ENCODE data around the gene HDHD5.

HDHD5 gene

DNA sequence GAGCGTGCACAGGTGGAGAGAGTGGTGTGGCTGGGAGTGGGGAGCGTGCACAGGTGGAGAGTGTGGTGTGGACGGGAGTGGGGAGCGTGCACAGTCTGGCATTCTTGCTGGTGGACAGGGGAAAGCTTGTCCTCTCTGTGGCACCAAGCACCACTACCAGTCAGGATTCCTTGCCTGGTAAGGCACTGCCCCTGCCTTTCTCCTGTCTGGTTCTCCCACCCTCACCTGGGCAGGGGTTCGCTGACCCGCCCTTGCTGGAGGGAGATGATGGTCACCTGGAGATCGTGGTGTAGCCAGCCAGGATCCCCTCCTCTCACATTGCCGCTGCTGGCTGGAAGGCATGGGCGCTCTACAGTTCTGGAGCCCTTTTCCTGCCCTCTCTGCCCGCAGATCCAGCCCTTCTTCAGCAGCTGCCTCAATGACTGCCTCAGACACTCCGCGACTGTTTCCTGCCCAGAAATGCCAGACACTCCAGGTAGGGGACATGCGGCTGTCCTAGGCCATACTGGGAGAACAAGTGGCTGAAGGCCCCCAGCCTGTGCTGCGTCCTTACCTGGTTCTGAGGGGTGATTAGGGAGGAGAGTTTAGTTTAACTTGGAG lies 54.6 kb downstream of the HDHD5 start:
- DNase-seq = no peak

GRCh38 chr22:17103351-17103750 lies 55.7 kb downstream of the HDHD5 start:
- DNase-seq = no peak

DNA sequence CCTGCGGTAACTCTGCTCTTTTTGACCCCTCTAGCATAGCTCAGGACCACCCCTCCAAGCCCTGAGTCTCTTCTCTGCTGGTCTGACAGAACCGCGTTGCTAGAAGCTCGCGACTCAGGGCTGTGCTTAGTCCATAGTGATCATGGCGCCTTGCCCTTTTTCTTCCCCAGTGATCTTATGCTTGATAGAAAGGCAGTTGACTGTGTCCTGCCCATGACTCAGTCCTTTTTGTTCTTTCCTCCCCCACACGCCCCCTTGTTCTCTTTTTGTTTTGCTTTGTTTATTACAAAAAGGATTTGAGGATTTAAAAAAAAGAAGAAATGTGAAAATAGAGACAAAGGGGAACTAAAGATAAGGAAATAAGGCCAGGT lies 56.8 kb downstream of the HDHD5 start:
- DNase-seq = no peak

DNA sequence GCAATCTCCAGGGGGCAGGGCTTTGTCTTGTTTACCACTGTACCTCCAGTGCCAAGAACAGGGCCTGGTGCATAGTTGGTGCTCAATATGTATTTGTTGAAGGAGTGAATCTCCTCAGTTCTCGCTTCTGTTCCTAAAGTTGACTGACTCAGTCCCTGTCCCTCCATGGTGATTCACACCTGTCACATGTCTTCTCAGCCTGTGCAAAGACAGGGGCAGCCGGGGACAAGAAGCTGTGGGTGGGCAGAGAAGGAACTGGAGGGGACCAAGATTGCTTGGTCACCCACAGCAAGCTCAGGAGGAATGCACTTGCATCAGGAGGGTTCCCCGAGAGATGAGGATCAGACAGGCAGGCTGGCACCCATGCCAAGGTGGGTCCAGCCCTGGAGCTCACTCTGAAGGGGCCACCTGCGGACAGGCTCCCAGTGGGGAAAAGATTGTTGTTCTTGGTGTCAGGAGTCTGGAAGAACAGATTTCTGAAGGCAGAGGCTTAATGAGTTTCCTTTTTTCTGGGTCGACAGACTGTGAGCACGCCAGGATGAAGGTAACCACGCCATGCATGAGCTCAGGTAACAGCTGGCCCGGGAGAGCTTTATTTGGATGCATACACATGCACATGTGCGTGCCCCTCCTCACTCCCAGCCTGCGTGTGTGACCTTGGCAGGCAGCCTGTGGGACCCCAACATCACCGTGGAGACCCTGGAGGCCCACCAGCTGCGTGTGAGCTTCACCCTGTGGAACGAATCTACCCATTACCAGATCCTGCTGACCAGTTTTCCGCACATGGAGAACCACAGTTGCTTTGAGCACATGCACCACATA lies 57.4 kb downstream of the HDHD5 start:
- DNase-seq = no peak

- no peak for DNase-seq
Observed at GRCh38 chr22:17100621-17101020, 58.5 kb downstream of the HDHD5 start.

- DNase-seq = no peak
Observed at GRCh38 chr22:17098379-17098819, 60.7 kb downstream of the HDHD5 start.

GRCh38 chr22:17097701-17098100 lies 61.4 kb downstream of the HDHD5 start:
- DNase-seq = no peak

GRCh38 chr22:17097062-17097461 lies 62.0 kb downstream of the HDHD5 start:
- no peak for DNase-seq

DNA sequence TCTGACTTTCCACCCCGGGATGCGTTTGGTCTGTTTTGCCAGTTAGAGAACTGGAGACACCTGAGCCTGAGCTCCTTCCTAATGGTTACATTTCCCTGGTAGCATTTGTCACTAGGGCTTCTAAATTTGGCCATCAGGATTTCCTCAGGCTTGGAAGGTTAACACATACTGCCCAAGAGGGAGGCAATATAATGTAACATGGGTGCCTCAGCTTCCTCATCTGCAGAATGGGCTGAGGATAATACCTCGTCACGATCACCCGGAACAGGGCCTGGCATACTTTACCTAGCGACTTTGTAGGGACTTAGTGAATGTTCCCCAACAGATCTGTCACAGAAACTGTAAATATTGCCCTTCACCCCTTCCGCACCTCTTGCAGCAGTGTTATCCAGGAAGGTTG lies 63.0 kb downstream of the HDHD5 start:
- DNase-seq = no peak

DNA sequence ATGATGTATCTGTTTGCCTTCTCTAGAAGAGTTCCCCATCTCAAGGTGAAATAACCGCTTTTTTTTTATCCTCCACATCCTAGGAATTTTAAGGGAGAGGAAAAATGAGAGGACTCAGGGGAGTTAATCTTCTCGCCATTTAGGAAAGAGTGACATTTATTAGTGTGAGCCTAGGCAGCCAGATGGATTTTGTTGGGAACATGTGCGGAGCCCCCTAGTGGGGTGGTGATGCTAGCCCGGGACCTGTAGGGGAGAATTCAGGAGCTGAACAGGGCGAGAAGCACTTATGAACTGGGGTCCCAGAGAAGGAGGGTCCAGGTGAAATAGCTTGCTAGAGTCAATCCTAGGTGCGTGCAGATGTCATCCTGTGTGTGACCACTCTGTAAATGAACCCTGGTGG lies 63.5 kb downstream of the HDHD5 start:
- DNase-seq = no peak

DNA sequence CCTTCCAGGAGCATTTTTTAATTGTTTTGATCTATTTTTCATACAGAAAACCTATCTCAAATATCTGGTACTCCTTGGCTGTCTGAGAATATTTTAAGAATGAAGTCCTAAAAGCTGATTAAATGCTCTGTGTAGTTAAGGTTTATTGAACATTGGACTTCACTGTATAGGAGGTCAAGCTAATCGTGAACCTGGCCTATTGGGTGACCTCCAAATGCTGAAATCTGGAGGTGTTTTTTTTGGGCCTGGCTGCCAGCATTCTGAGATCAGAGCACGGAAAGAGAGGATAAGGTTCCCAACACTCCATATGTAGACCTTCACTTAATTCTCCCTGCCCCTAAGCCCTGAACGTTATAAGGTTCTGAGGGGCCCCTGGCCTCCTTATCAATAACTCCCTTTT lies 66.0 kb downstream of the HDHD5 start:
- no peak for DNase-seq

- DNase-seq = no peak
Observed at GRCh38 chr22:17091851-17092250, 67.2 kb downstream of the HDHD5 start.

- no peak for DNase-seq
Observed at GRCh38 chr22:17090550-17090949, 68.5 kb downstream of the HDHD5 start.
